ENCODE data around the gene EMC9.
A peak's percentile ranks its signal among the peaks of the same experiment; 100 is the strongest.

The EMC9 gene

DNA sequence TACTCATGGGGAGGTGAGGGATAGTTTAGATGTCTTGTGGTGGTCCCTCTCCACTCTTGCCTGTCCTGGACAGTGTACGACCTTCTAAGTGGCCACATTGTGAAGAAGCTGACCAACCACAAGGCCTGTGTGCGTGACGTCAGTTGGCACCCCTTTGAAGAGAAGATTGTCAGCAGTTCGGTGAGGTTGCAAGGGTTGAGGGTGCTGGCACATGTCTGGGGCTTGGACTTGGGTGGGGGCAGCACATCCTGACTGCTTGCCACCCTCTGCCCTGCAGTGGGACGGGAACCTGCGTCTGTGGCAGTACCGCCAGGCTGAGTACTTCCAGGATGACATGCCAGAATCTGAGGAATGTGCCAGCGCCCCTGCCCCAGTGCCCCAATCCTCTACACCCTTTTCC lies 18.5 kb downstream of the EMC9 start:
- no peak overlapping the region for H3K4me3 ChIP-seq (ENCODE audit: low read depth, low read length)
- TF ChIP-seq, protein P1, sequence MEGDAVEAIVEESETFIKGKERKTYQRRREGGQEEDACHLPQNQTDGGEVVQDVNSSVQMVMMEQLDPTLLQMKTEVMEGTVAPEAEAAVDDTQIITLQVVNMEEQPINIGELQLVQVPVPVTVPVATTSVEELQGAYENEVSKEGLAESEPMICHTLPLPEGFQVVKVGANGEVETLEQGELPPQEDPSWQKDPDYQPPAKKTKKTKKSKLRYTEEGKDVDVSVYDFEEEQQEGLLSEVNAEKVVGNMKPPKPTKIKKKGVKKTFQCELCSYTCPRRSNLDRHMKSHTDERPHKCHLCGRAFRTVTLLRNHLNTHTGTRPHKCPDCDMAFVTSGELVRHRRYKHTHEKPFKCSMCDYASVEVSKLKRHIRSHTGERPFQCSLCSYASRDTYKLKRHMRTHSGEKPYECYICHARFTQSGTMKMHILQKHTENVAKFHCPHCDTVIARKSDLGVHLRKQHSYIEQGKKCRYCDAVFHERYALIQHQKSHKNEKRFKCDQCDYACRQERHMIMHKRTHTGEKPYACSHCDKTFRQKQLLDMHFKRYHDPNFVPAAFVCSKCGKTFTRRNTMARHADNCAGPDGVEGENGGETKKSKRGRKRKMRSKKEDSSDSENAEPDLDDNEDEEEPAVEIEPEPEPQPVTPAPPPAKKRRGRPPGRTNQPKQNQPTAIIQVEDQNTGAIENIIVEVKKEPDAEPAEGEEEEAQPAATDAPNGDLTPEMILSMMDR (IDR thresholded peaks at IDR 0.05; ENCODE audit: borderline replicate concordance, insufficient read depth, low read depth, low read length), result no peak

DNA sequence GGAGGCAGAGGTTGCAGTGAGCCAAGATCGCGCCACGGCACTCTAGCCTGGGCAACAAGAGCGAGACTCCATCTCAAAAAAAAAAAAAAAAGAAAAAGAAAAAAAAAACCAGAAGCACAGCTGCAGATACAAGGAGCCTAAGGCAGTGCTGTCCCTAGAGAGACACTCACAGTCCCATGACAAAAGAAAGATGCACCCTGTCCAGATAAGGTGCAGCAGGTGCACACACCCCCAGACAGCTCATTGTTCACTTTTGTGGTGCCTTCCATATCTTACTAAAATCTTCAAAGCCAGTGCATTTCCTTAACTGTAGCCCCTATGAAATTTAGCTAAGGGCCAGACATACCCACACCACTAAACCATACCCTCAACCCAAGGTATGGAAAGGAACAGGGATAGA lies 19.0 kb downstream of the EMC9 start:
- TF ChIP-seq, protein P1 (IDR thresholded peaks at IDR 0.05; ENCODE audit: borderline replicate concordance, insufficient read depth, low read depth, low read length), result no peak

DNA sequence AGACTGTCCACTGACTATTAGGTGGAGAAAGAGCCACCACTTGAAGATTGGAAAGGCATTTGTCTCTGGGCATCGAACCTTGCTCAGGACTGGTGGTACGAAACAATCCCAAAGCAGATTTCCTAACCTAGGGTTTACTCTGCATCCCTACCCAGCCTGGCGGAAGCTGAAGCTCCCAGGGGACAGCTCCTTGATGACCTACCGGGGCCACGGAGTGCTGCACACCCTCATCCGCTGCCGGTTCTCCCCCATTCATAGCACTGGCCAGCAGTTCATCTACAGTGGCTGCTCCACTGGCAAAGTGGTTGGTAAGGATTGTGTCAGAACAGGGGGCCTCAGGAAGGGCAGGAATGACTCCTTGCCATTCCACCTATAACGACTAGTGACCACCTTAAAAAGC lies 20.2 kb downstream of the EMC9 start:
- TF ChIP-seq, protein P1 (IDR thresholded peaks at IDR 0.05; ENCODE audit: borderline replicate concordance, insufficient read depth, low read depth, low read length), result no peak
- H3K4me3 ChIP-seq (ENCODE audit: low read depth, low read length), result no peak overlapping the region

More for the DNA sequence above, 19.0 kb downstream of the EMC9 start:
- H3K4me3 ChIP-seq (ENCODE audit: low read depth, low read length), result no peak overlapping the region

DNA sequence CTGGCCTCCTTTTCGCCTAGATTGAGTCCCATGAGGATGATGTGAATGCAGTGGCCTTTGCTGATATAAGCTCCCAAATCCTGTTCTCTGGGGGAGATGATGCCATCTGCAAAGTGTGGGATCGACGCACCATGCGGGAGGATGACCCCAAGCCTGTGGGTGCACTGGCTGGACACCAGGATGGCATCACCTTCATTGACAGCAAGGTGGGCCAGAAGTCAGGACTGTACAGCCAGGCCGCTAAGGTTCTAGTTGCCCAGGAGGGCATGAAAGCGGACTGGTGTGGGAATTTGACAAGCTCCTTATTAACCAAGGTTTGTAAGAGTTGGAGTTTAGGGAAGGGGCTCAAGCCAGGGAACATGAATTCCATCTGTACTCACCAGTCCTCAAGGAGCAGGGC lies 21.7 kb downstream of the EMC9 start:
- H3K4me3 ChIP-seq (ENCODE audit: low read depth, low read length), result no peak overlapping the region
- TF ChIP-seq, protein P1 (IDR thresholded peaks at IDR 0.05; ENCODE audit: borderline replicate concordance, insufficient read depth, low read depth, low read length), result no peak

DNA sequence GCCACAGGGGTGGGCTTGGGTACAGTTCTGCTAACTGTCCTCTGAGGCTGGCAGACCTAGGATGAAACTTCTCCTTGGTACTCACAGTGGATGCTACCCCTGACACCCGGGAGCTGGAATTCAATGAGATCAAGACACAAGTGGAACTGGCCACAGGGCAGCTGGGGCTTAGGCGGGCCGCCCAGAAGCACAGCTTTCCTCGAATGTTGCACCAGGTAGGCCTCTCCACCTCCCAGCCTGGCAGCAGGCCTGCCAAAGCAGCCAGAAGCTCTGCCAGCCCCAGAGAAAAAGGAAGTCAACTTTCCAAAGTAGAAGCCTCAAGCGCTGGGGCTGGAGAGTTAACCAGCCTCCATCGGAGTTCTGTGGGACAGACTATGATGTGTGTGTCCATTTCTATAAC lies 24.2 kb downstream of the EMC9 start:
- no peak overlapping the region for H3K4me3 ChIP-seq (ENCODE audit: low read depth, low read length)
- TF ChIP-seq, protein P1 (IDR thresholded peaks at IDR 0.05; ENCODE audit: borderline replicate concordance, insufficient read depth, low read depth, low read length), result no peak

DNA sequence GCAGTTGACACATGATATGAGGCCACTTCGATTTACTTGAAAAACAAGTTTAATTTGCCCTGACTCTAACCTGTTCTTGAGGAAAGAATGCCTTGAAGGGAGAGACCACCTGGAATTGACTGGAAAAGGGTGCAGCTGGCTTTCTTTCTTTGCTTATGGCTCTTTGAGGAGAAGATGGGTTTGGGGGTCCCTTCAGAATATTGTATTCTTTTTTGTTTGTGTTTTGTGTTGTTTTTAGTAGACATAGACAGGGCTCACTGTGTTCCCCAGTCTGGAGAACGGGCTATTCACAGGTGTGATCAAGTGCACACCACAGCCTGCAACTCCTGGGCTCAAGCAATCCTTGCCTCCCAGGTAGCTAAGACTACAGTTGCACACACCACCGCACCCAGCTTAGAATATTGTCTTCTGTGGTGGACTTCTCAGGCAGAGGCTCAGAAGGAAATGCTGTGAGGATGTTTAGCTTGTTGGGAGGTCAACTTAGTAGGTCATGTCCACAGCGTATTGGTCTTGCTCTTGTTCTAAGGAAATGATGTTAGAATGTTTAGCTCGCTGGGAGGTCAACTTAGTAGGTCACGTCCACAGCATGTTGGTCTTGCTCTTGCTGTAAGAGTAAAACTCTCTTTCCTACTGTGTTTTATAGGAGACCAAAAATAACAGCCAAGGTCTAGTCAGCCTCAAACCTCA lies 25.1 kb downstream of the EMC9 start:
- TF ChIP-seq, protein P1 (IDR thresholded peaks at IDR 0.05; ENCODE audit: borderline replicate concordance, insufficient read depth, low read depth, low read length), result no peak

DNA sequence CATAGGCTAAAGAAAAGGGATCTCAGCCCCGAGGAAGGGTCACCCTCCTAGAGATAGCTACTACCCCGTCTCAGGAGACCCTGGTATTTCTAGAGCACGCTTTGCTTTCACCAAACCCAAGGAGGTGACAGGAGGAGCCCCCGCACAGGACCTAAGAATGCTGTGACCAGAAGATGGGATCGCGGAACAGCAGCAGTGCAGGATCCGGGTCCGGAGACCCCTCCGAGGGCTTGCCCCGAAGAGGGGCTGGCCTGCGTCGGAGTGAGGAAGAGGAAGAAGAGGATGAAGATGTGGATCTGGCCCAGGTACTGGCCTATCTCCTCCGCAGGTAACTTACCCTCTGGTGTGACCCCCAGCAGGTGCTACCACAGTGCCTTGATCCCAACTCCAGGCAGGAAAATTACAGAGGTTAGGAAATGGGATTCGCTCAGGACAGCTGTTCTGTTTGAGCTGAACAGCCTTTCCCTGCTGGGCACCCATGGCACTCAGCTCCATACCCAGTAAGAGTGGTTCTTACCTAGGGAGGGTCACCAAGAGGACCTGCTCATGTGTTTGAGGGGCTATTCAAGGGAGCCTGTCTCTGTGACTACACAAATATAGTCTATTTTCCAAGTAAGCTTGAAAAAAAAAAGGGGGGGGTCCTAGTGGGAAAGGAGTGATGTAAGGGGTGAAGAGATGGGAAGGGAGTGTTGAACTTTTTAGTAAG lies 25.8 kb downstream of the EMC9 start:
- H3K4me3 ChIP-seq (ENCODE audit: low read depth, low read length), result peak overlapping the region; percentile 46
- TF ChIP-seq, protein P1 (IDR thresholded peaks at IDR 0.05; ENCODE audit: borderline replicate concordance, insufficient read depth, low read depth, low read length), result no peak

More for the DNA sequence above, 25.1 kb downstream of the EMC9 start:
- H3K4me3 ChIP-seq (ENCODE audit: low read depth, low read length), result no peak overlapping the region
